ENCODE measurements around the gene PLAC9. TPM values are rescaled to one million over a fixed set of nuclear protein-coding genes. Genes with fewer than 3 reads are reported as not detected.

PLAC9 gene
- polyA plus RNA-seq, 4 donors: 4.6 to 22.2 (median 6.8) TPM; not detected in 1

Other genes with a start within 250 kb of the PLAC9 start
- gene SFTPD, start 183.6 kb upstream of the PLAC9 start, polyA plus RNA-seq: 1 to 10 TPM in 1 of 4 donors, under 1 TPM in 3; 0.07 to 1.1 (median 0.49) TPM
- 10 to 100 TPM; 10.7 to 56.7 (median 17.4) TPM for gene TMEM254, start 54.1 kb upstream of the PLAC9 start, polyA plus RNA-seq
- gene ANXA11, start 72.8 kb downstream of the PLAC9 start, polyA plus RNA-seq: 100 to 1,000 TPM; 110 to 363 (median 209) TPM
- gene MAT1A, start 156.9 kb downstream of the PLAC9 start, polyA plus RNA-seq: under 1 TPM in 2 of 4 donors, not detected in 2; 0.18 to 0.52 TPM
- gene DYDC1, start 224.0 kb downstream of the PLAC9 start, polyA plus RNA-seq: not detected
- 1 to 10 TPM in 1 of 4 donors, under 1 TPM in 1, not detected in 2; 0.64 to 1.4 TPM for gene DYDC2, start 224.1 kb downstream of the PLAC9 start, polyA plus RNA-seq